IMR-90 (cell line): Measurements from ENCODE around the gene C22orf15. TPM values are rescaled to one million over a fixed set of nuclear protein-coding genes. Genes with fewer than 3 reads are reported as not detected.

Experiments used
- ATAC-seq: fragments of 200-7000 bp; cut with Tn5 transposase; 2 replicates; pipeline ENCODE4 v1.9.1; 2020; ENCODE audit warnings: low read depth, mild to moderate bottlenecking, moderate library complexity
- BruUV-seq: library from RNA; stranded (reverse); fragments of 400-500 nt; replicated peaks from 2 replicates; lab custom pipeline; 2021; lab: Mats Ljungman, UMichigan
- CTCF ChIA-PET: fragments of 300-600 bp; formaldehyde crosslinking; extraction: SDS; loops from one replicate; lab custom pipeline; 2021; ENCODE audit warnings: antibody characterized with exemption; lab: Yijun Ruan, JAX
- POLR2A ChIA-PET: fragments of 300-600 bp; sonication (Branson Sonifier 250); formaldehyde crosslinking; loops from one replicate; lab custom pipeline; 2022; ENCODE audit warnings: antibody characterized with exemption; ENCODE audit not compliant: unreplicated experiment; lab: Charles Lee
- DNase-seq: peaks from one replicate; pipeline ENCODE4 v3.0.0; 2013
- H2AFZ ChIP-seq: replicated peaks from 2 replicates; pipeline ENCODE3; 2013; ENCODE audit warnings: low read length, mild to moderate bottlenecking; ENCODE audit not compliant: poor library complexity
- H2AK5ac ChIP-seq: 2 replicates; pipeline ENCODE4 v1.6.1; 2013; ENCODE audit warnings: low read depth, low read length, inconsistent platforms
- H2AK9ac ChIP-seq: replicated peaks from 2 replicates; pipeline ENCODE3; 2013; ENCODE audit warnings: mild to moderate bottlenecking, low read depth, low read length, moderate library complexity; ENCODE audit not compliant: poor library complexity
- H2BK120ac ChIP-seq: 2 replicates; pipeline ENCODE4 v1.6.1; 2013; ENCODE audit warnings: low read depth, low read length, inconsistent platforms
- H2BK15ac ChIP-seq: 3 replicates; pipeline ENCODE4 v1.6.1; 2013; ENCODE audit warnings: low read depth, low read length, inconsistent platforms
- H2BK20ac ChIP-seq: 2 replicates; pipeline ENCODE4 v1.6.1; 2013; ENCODE audit warnings: low read depth, mild to moderate bottlenecking, inconsistent platforms, low read length, moderate library complexity
- H2BK5ac ChIP-seq: 2 replicates; pipeline ENCODE4 v1.6.1; 2013; ENCODE audit warnings: mild to moderate bottlenecking, low read depth, low read length, inconsistent platforms; ENCODE audit not compliant: poor library complexity, severe bottlenecking
- H3K14ac ChIP-seq: replicated peaks from 2 replicates; pipeline ENCODE4 v1.6.1; 2013; ENCODE audit warnings: low read depth, low read length, inconsistent platforms
- H3K18ac ChIP-seq: 2 replicates; pipeline ENCODE4 v1.6.1; 2013; ENCODE audit warnings: low read depth, low read length, control low read depth
- H3K23ac ChIP-seq: 2 replicates; pipeline ENCODE4 v1.6.1; 2013; ENCODE audit warnings: low read depth, low read length, inconsistent platforms
- H3K27ac ChIP-seq: 2 replicates; pipeline ENCODE4 v1.5.1; 2013; ENCODE audit warnings: mild to moderate bottlenecking, control low read depth, low read length; ENCODE audit not compliant: insufficient read depth
- H3K27me3 ChIP-seq: 2 replicates; pipeline ENCODE4 v1.6.1; 2013; ENCODE audit warnings: low read length; ENCODE audit not compliant: control insufficient read depth, insufficient read depth
- H3K36me3 ChIP-seq: 2 replicates; pipeline ENCODE4 v1.6.1; 2013; ENCODE audit warnings: low read length, mixed read lengths; ENCODE audit not compliant: control insufficient read depth, insufficient read depth
- H3K4ac ChIP-seq: 2 replicates; pipeline ENCODE4 v1.6.1; 2013; ENCODE audit warnings: low read depth, low read length, inconsistent platforms
- H3K4me1 ChIP-seq: 2 replicates; pipeline ENCODE4 v1.6.1; 2013; ENCODE audit warnings: low read length, mixed read lengths; ENCODE audit not compliant: control insufficient read depth, insufficient read depth
- H3K4me2 ChIP-seq: 2 replicates; pipeline ENCODE4 v1.6.1; 2013; ENCODE audit warnings: low read depth, mild to moderate bottlenecking, control low read depth, low read length, moderate library complexity
- H3K4me3 ChIP-seq: 2 replicates; pipeline ENCODE4 v1.5.1; 2013; ENCODE audit warnings: low read depth, mild to moderate bottlenecking, control low read depth, low read length, moderate library complexity; ENCODE audit not compliant: insufficient read depth
- H3K56ac ChIP-seq: 2 replicates; pipeline ENCODE4 v1.6.1; 2013; ENCODE audit warnings: low read length, inconsistent platforms; ENCODE audit not compliant: insufficient read depth; ENCODE audit errors: extremely low read depth
- H3K79me1 ChIP-seq, 2 experiments: 2 replicates each; pipeline ENCODE4 v1.6.1; 2013; ENCODE audit warnings: low read length in 2 of 2, inconsistent platforms in 1 of 2, low read depth in 1 of 2
- H3K9ac ChIP-seq: 2 replicates; pipeline ENCODE4 v1.6.1; 2013; ENCODE audit warnings: low read depth, low read length, control low read depth
- H3K9me1 ChIP-seq: 2 replicates; pipeline ENCODE4 v1.6.1; 2013; ENCODE audit warnings: low read length, inconsistent platforms; ENCODE audit not compliant: insufficient read depth
- H3K9me3 ChIP-seq: 2 replicates; pipeline ENCODE4 v1.6.1; 2013; ENCODE audit warnings: low read length; ENCODE audit not compliant: control insufficient read depth, insufficient read depth
- H4K20me1 ChIP-seq: 2 replicates; pipeline ENCODE4 v1.6.1; 2013; ENCODE audit warnings: low read length, inconsistent platforms; ENCODE audit not compliant: insufficient read depth
- H4K5ac ChIP-seq: 2 replicates; pipeline ENCODE4 v1.6.1; 2013; ENCODE audit warnings: mild to moderate bottlenecking, low read depth, low read length, control low read depth
- H4K8ac ChIP-seq, 2 experiments: 2 replicates each; pipeline ENCODE4 v1.6.1; 2013; ENCODE audit warnings: low read depth in 2 of 2, low read length in 2 of 2, control low read depth in 1 of 2, inconsistent platforms in 1 of 2
- H4K91ac ChIP-seq: 2 replicates; pipeline ENCODE4 v1.6.1; 2013; ENCODE audit warnings: low read depth, low read length, inconsistent platforms; ENCODE audit not compliant: insufficient read depth
- BHLHE40 ChIP-seq: fragments of 150-350 bp; IDR thresholded peaks from 2 replicates; pipeline ENCODE4 v1.6.1; 2016; ENCODE audit warnings: mild to moderate bottlenecking, low read depth, low read length
- ELK1 ChIP-seq: fragments of 150-350 bp; IDR thresholded peaks from 2 replicates; pipeline ENCODE4 v1.6.1; 2016; ENCODE audit warnings: low read depth, mild to moderate bottlenecking, low read length, moderate library complexity, borderline replicate concordance
- MAFK ChIP-seq: IDR thresholded peaks from 2 replicates; pipeline ENCODE4 v1.6.1; 2012; ENCODE audit warnings: low read depth, low read length, improper control_type of control experiment
- NFE2L2 ChIP-seq: fragments of 150-350 bp; IDR thresholded peaks from 2 replicates; pipeline ENCODE4 v1.6.1; 2016; ENCODE audit warnings: low read depth, mild to moderate bottlenecking, low read length
- RFX5 ChIP-seq: IDR thresholded peaks from 2 replicates; pipeline ENCODE4 v1.8.0; 2012; ENCODE audit warnings: low read depth, mild to moderate bottlenecking, low read length, moderate library complexity
- WGBS, 2 experiments: methylation state at CpG; one replicate each; pipeline versions ENCODE4 v1.1.5 to v1.1.7; 2013; ENCODE audit warnings: missing lambda C conversion rate in 2 of 2; ENCODE audit not compliant: insufficient read length in 1 of 2; ENCODE audit errors: extremely low coverage in 2 of 2; 5-methylcytosine and 5-hydroxymethylcytosine counted together
- dilution Hi-C: fragments of 300-500 bp; cut with HindIII; formaldehyde crosslinking; loops from one replicate; pipeline ENCODE4 v1.14.3; 2018; ENCODE audit warnings: low sequenced_read_pairs; ENCODE audit not compliant: unreplicated experiment
- in situ Hi-C: fragments of 300-500 bp; cut with MboI; formaldehyde crosslinking; loops from 3 replicates; pipeline ENCODE4 v1.14.3; 2019; ENCODE audit warnings: low sequenced_read_pairs, inconsistent platforms, mixed read lengths
- intact Hi-C: fragments of 100-400 bp; cut with micrococcal nuclease; formaldehyde crosslinking; loops from 2 replicates; pipeline ENCODE4 v1.10.0; 2022
- polyA plus RNA-seq, 3 experiments: library from polyadenylated mRNA; depleted of rRNA; stranded (reverse); fragments of >200 nt; gene quantifications; 2 replicates each; pipeline ENCODE4 v1.2.3, GENCODE V29; 2012; ENCODE audit warnings: low replicate concordance in 1 of 3
- total RNA-seq: library from RNA; depleted of rRNA; stranded (reverse); fragments of >200 nt; gene quantifications from 2 replicates; pipeline ENCODE4 v1.2.3, GENCODE V29; 2012

The C22orf15 gene
- total and polyA plus RNA-seq, 2 of the 4 experiments (the other 2 are of a cell fraction) = 2.3 to 3.1 TPM

- Histone ChIP-seq H3K23ac (no peak overlapping the region), H2AK9ac (no peak overlapping the region), H4K20me1 (no peaks in the 10 kb centered on the region), H3K36me3 (no peaks in the 10 kb centered on the region), H3K9ac (no peak overlapping the region), H4K5ac (no peak overlapping the region), H3K4ac (no peak overlapping the region), H2BK120ac (no peak overlapping the region), H3K4me3 (no peak overlapping the region), H4K91ac (no peak overlapping the region), H2AFZ (no peak overlapping the region), H3K9me1 (0 out of 2 replicates have a peak, but pooled peaks cover 7% of the 10 kb centered on the region), H3K4me1 (peaks cover 10% of the 10 kb centered on the region), H3K27ac (no peak overlapping the region), H2BK20ac (no peak overlapping the region), H4K8ac (no peak overlapping the region), H3K4me2 (no peak overlapping the region), H2BK15ac (no peak overlapping the region), H3K79me1 (no peaks in the 10 kb centered on the region), H2BK5ac (no peak overlapping the region), H2AK5ac (no peak overlapping the region), H3K18ac (no peak overlapping the region), H3K14ac (no peak overlapping the region), H3K27me3 (no peaks in the 10 kb centered on the region), H3K56ac (no peak overlapping the region), H3K9me3 (no peaks in the 10 kb centered on the region)
- no TSS peak for BruUV-seq
- ChIA-PET CTCF (interaction anchor here (2.1 kb wide), 1 partner anchor 86 kb away, joined by 8 read pairs; no protein-coding TSS in a partner anchor), POLR2A (no interaction called here)
- ATAC-seq (no peak), DNase-seq (no peak)
- in situ Hi-C loops (no loop called here), intact Hi-C loops (no loop called here), dilution Hi-C loops (no loop called here)
- TF ChIP-seq BHLHE40 (no peak), ELK1 (no peak), RFX5 (no peak), NFE2L2 (no peak), MAFK (no peak)
- 86% methylated on average over 1 of the region's 7 CpGs; no CpG with 5 or more reads in 1 of the 2 experiments for WGBS, 2 experiments
Observed at GRCh38 chr22:23763954-23764353, 1.2 kb downstream of the C22orf15 start.
